OCI-LY3 (cell line): Measurements from ENCODE around the gene ZNF775.

ENCODE experiments used
- EZH2phosphoT487 ChIP-seq: fragments of 200-600 bp; shearing (Covaris generic); IDR thresholded peaks from 2 replicates; pipeline ENCODE4 v1.6.1; 2018; ENCODE audit warnings: antibody characterized with exemption, mixed run types, low read depth
- TF ChIP-seq, protein P1 (sequence below): fragments of 200-600, 300-600 bp; sonication (generic); IDR thresholded peaks from 2 replicates; pipeline ENCODE4 v1.5.1; 2014; ENCODE audit warnings: antibody characterized with exemption, low read length, low read depth

- TF ChIP-seq, protein P1, sequence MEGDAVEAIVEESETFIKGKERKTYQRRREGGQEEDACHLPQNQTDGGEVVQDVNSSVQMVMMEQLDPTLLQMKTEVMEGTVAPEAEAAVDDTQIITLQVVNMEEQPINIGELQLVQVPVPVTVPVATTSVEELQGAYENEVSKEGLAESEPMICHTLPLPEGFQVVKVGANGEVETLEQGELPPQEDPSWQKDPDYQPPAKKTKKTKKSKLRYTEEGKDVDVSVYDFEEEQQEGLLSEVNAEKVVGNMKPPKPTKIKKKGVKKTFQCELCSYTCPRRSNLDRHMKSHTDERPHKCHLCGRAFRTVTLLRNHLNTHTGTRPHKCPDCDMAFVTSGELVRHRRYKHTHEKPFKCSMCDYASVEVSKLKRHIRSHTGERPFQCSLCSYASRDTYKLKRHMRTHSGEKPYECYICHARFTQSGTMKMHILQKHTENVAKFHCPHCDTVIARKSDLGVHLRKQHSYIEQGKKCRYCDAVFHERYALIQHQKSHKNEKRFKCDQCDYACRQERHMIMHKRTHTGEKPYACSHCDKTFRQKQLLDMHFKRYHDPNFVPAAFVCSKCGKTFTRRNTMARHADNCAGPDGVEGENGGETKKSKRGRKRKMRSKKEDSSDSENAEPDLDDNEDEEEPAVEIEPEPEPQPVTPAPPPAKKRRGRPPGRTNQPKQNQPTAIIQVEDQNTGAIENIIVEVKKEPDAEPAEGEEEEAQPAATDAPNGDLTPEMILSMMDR, result no peak
- TF ChIP-seq EZH2phosphoT487, result no peak
Observed at GRCh38 chr7:150407588-150408392, 28.7 kb downstream of the ZNF775 start.
